Prostate gland (tissue), 2 donors: ENCODE data around the gene TPO.

Experiments used
- POLR2A ChIP-seq: fragments of 450-650 bp; IDR thresholded peaks from one replicate; pipeline ENCODE4 v1.6.1; 2016; ENCODE audit warnings: antibody characterized with exemption, mild to moderate bottlenecking
- POLR2AphosphoS5 ChIP-seq: sonication (generic); formaldehyde crosslinking; IDR thresholded peaks from one replicate; pipeline ENCODE4 v1.6.1; 2017; ENCODE audit warnings: antibody characterized with exemption
- TF ChIP-seq, protein P1 (sequence below), 4 experiments: fragments of 200-600 bp in 2 of 4; fragments of 450-650 bp in 2 of 4; sonication (generic) in 2 of 4; IDR thresholded peaks; 1 replicate in 3 of 4; 2 replicates in 1 of 4; pipeline ENCODE4 v1.5.1; 2016 to 2019; ENCODE audit warnings: antibody characterized with exemption in 4 of 4, mild to moderate bottlenecking in 2 of 4, moderate library complexity in 2 of 4

GRCh38 chr2:1572638-1573037 is 159.4 kb downstream of the TPO start:
- TF ChIP-seq, protein P1, sequence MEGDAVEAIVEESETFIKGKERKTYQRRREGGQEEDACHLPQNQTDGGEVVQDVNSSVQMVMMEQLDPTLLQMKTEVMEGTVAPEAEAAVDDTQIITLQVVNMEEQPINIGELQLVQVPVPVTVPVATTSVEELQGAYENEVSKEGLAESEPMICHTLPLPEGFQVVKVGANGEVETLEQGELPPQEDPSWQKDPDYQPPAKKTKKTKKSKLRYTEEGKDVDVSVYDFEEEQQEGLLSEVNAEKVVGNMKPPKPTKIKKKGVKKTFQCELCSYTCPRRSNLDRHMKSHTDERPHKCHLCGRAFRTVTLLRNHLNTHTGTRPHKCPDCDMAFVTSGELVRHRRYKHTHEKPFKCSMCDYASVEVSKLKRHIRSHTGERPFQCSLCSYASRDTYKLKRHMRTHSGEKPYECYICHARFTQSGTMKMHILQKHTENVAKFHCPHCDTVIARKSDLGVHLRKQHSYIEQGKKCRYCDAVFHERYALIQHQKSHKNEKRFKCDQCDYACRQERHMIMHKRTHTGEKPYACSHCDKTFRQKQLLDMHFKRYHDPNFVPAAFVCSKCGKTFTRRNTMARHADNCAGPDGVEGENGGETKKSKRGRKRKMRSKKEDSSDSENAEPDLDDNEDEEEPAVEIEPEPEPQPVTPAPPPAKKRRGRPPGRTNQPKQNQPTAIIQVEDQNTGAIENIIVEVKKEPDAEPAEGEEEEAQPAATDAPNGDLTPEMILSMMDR (IDR thresholded peaks at IDR 0.05): no peak
- no peak for TF ChIP-seq POLR2A
- TF ChIP-seq POLR2AphosphoS5: no peak
